HepG2 (cell line): Measurements from ENCODE around the gene C1QL2. TPM values are rescaled to one million over a fixed set of nuclear protein-coding genes. Genes with fewer than 3 reads are reported as not detected.

ENCODE experiments used
- ISX ChIP-seq: sonication (generic); formaldehyde crosslinking; conservative IDR thresholded peaks from 2 replicates; pipeline ENCODE4 v1.5.0; 2020; ENCODE audit warnings: missing genetic modification reagents
- NFAT5 ChIP-seq: sonication (generic); formaldehyde crosslinking; IDR thresholded peaks from 2 replicates; pipeline ENCODE4 v1.4.0; 2020; ENCODE audit warnings: missing genetic modification reagents
- SNAPC4 ChIP-seq: sonication (generic); formaldehyde crosslinking; IDR thresholded peaks from 2 replicates; pipeline ENCODE4 v1.4.0; 2020; ENCODE audit warnings: mild to moderate bottlenecking, missing genetic modification reagents
- TEAD2 ChIP-seq: sonication (generic); formaldehyde crosslinking; IDR thresholded peaks from 2 replicates; pipeline ENCODE4 v1.9.0; 2021; ENCODE audit warnings: missing genetic modification reagents
- ZBTB20 ChIP-seq: sonication (generic); formaldehyde crosslinking; IDR thresholded peaks from 2 replicates; pipeline ENCODE4 v1.8.1; 2023; ENCODE audit warnings: missing genetic modification reagents, low read depth, mild to moderate bottlenecking, borderline replicate concordance
- ZBTB25 ChIP-seq: IDR thresholded peaks from 2 replicates; pipeline ENCODE4 v1.6.1; 2018; ENCODE audit warnings: missing genetic modification reagents
- ZFP91 ChIP-seq: sonication (generic); formaldehyde crosslinking; IDR thresholded peaks from 2 replicates; pipeline ENCODE4 v1.9.0; 2022; ENCODE audit warnings: missing genetic modification reagents, mild to moderate bottlenecking, borderline replicate concordance
- ZNF281 ChIP-seq: sonication (generic); formaldehyde crosslinking; IDR thresholded peaks from 2 replicates; pipeline ENCODE4 v1.4.0; 2020; ENCODE audit warnings: missing genetic modification reagents, borderline replicate concordance
- ZNF704 ChIP-seq: sonication (generic); formaldehyde crosslinking; IDR thresholded peaks from 2 replicates; pipeline ENCODE4 v1.8.1; 2023; ENCODE audit warnings: mild to moderate bottlenecking, inconsistent platforms, moderate library complexity, missing genetic modification reagents, borderline replicate concordance
- polyA plus RNA-seq, 8 experiments: library from polyadenylated mRNA; depleted of rRNA in 3 of 8; stranded (reverse) in 7 of 8; unstranded in 1 of 8; fragments of >200 nt; fragmentation: Illumina TruSeq in 4 of 8; extraction: Trizol in 4 of 8; gene quantifications; 2 replicates each; pipeline versions ENCODE4 v1.2.1 to v1.2.3, GENCODE V29; 2011 to 2016; ENCODE audit warnings: low read depth in 4 of 8, missing spikeins in 1 of 8, mixed read lengths in 1 of 8; ENCODE audit not compliant: insufficient read depth in 1 of 8
- total RNA-seq, 5 experiments: library from RNA; depleted of rRNA; stranded (reverse); fragments of >200 nt; fragmentation: Illumina TruSeq; extraction: Trizol; gene quantifications; 2 replicates each; pipeline ENCODE4 v1.2.3, GENCODE V29; 2016; ENCODE audit warnings: low read depth in 1 of 5

C1QL2 gene
- total and polyA plus RNA-seq, 2 of the 13 experiments (the other 11 are each of a cell fraction or from before 2014, with no cell fraction given): not detected

- TF ChIP-seq ZNF281 (CRISPR knock-in tag) (peak; percentile 32; the same call in 1 of the 2 replicates), ISX (CRISPR knock-in tag) (no peak), ZBTB20 (CRISPR knock-in tag) (no peak), ZNF704 (CRISPR knock-in tag) (no peak), ZBTB25 (CRISPR knock-in tag) (peak; percentile 87), SNAPC4 (CRISPR knock-in tag) (no peak), NFAT5 (peak; percentile 62; the same call in 1 of the 2 replicates), ZFP91 (CRISPR knock-in tag) (no peak), TEAD2 (CRISPR knock-in tag) (no peak)
Observed at GRCh38 chr2:119106301-119106897, 52.2 kb downstream of the C1QL2 start (continued).
